ENCODE data around the gene PLEKHM2.

Gene PLEKHM2

GRCh38 chr1:15717418-15718125 lies 33.5 kb downstream of the PLEKHM2 start:
- no peak for DNase-seq (ENCODE audit: low read depth, low spot score)
- Histone ChIP-seq H3K27ac (ENCODE audit: low read length) (no peak overlapping the region), H3K4me3 (ENCODE audit: low read length) (no peak overlapping the region), H3K27me3 (ENCODE audit: control insufficient read depth, insufficient read depth, low read length) (no peaks in the 10 kb centered on the region), H3K9me3 (ENCODE audit: control insufficient read depth, insufficient read depth, low read length) (no peaks in the 10 kb centered on the region), H3K36me3 (ENCODE audit: control insufficient read depth, insufficient read depth, low read length) (peaks cover 6% of the 10 kb centered on the region), H3K4me1 (ENCODE audit: control insufficient read depth, insufficient read depth, low read length) (no peaks in the 10 kb centered on the region)
- WGBS (ENCODE audit: insufficient coverage, insufficient read length): no CpG with 5 or more reads among the region's 11 CpGs

GRCh38 chr1:15718199-15718601 lies 34.1 kb downstream of the PLEKHM2 start:
- Histone ChIP-seq H3K27me3 (ENCODE audit: control insufficient read depth, insufficient read depth, low read length) (no peaks in the 10 kb centered on the region), H3K27ac (ENCODE audit: low read length) (no peak overlapping the region), H3K9me3 (ENCODE audit: control insufficient read depth, insufficient read depth, low read length) (no peaks in the 10 kb centered on the region), H3K4me1 (ENCODE audit: control insufficient read depth, insufficient read depth, low read length) (no peaks in the 10 kb centered on the region), H3K36me3 (ENCODE audit: control insufficient read depth, insufficient read depth, low read length) (peaks cover 6% of the 10 kb centered on the region), H3K4me3 (ENCODE audit: low read length) (no peak overlapping the region)
- WGBS (ENCODE audit: insufficient coverage, insufficient read length): no CpG with 5 or more reads among the region's 8 CpGs
- no peak for DNase-seq (ENCODE audit: low read depth, low spot score)

DNA sequence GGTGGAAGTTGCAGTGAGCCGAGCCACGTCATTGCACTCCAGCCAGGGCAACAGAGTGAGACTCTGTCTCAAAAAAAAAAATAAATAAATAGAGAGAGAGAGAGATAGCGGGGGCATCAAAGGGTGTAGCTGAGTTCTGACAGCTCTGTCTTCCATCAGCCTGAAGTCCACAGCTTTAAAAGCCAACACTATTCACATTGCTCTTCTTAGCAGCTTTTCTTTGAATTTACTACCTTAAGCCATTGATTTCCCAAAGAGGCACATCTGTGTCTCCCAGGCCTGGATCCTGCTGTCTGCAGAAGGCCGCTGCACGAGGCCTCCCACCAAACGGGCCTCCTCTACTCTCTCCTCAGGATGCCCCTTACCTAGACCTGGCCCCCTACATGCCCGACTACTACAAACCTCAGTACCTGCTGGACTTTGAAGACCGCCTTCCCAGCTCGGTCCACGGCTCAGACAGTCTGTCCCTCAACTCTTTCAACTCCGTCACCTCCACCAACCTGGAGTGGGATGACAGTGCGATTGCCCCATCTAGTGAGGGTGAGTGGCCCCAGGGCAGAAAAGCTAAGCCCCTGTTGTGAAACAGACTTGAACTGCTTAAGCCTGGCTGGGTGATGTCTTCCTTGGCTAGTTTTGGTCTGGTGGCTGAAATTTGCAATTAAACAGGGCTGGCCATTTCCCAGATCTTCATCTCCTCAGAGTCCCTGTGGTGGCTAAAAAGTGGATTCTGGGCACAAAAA lies 35.4 kb downstream of the PLEKHM2 start:
- H3K4me3 ChIP-seq (ENCODE audit: low read length): no peak overlapping the region
- DNase-seq (ENCODE audit: low read depth, low spot score): no peak
- H3K9me3 ChIP-seq (ENCODE audit: control insufficient read depth, insufficient read depth, low read length): no peaks in the 10 kb centered on the region
- peaks cover 6% of the 10 kb centered on the region for H3K36me3 ChIP-seq (ENCODE audit: control insufficient read depth, insufficient read depth, low read length)
- no peaks in the 10 kb centered on the region for H3K4me1 ChIP-seq (ENCODE audit: control insufficient read depth, insufficient read depth, low read length)
- H3K27ac ChIP-seq (ENCODE audit: low read length): no peak overlapping the region
- WGBS (ENCODE audit: insufficient coverage, insufficient read length): no CpG with 5 or more reads among the region's 12 CpGs
- H3K27me3 ChIP-seq (ENCODE audit: control insufficient read depth, insufficient read depth, low read length): no peaks in the 10 kb centered on the region

GRCh38 chr1:15720861-15721260 lies 36.7 kb downstream of the PLEKHM2 start:
- WGBS (ENCODE audit: insufficient coverage, insufficient read length): no CpG with 5 or more reads among the region's 3 CpGs
- DNase-seq (ENCODE audit: low read depth, low spot score): no peak
- Histone ChIP-seq H3K27ac (ENCODE audit: low read length) (no peak overlapping the region), H3K4me1 (ENCODE audit: control insufficient read depth, insufficient read depth, low read length) (no peaks in the 10 kb centered on the region), H3K4me3 (ENCODE audit: low read length) (no peak overlapping the region), H3K36me3 (ENCODE audit: control insufficient read depth, insufficient read depth, low read length) (peaks cover 8% of the 10 kb centered on the region), H3K27me3 (ENCODE audit: control insufficient read depth, insufficient read depth, low read length) (no peaks in the 10 kb centered on the region), H3K9me3 (ENCODE audit: control insufficient read depth, insufficient read depth, low read length) (no peaks in the 10 kb centered on the region)

GRCh38 chr1:15722411-15722810 lies 38.3 kb downstream of the PLEKHM2 start:
- no CpG with 5 or more reads among the region's 4 CpGs for WGBS (ENCODE audit: insufficient coverage, insufficient read length)
- DNase-seq (ENCODE audit: low read depth, low spot score): no peak
- Histone ChIP-seq H3K4me1 (ENCODE audit: control insufficient read depth, insufficient read depth, low read length) (no peaks in the 10 kb centered on the region), H3K36me3 (ENCODE audit: control insufficient read depth, insufficient read depth, low read length) (peaks cover 12% of the 10 kb centered on the region), H3K27me3 (ENCODE audit: control insufficient read depth, insufficient read depth, low read length) (no peaks in the 10 kb centered on the region), H3K27ac (ENCODE audit: low read length) (no peak overlapping the region), H3K4me3 (ENCODE audit: low read length) (no peak overlapping the region), H3K9me3 (ENCODE audit: control insufficient read depth, insufficient read depth, low read length) (no peaks in the 10 kb centered on the region)

GRCh38 chr1:15722836-15723532 lies 38.9 kb downstream of the PLEKHM2 start:
- Histone ChIP-seq H3K36me3 (ENCODE audit: control insufficient read depth, insufficient read depth, low read length) (peaks cover 14% of the 10 kb centered on the region), H3K27ac (ENCODE audit: low read length) (no peak overlapping the region), H3K27me3 (ENCODE audit: control insufficient read depth, insufficient read depth, low read length) (no peaks in the 10 kb centered on the region), H3K4me1 (ENCODE audit: control insufficient read depth, insufficient read depth, low read length) (no peaks in the 10 kb centered on the region), H3K4me3 (ENCODE audit: low read length) (no peak overlapping the region), H3K9me3 (ENCODE audit: control insufficient read depth, insufficient read depth, low read length) (no peaks in the 10 kb centered on the region)
- WGBS (ENCODE audit: insufficient coverage, insufficient read length): no CpG with 5 or more reads among the region's 13 CpGs
- no peak for DNase-seq (ENCODE audit: low read depth, low spot score)

DNA sequence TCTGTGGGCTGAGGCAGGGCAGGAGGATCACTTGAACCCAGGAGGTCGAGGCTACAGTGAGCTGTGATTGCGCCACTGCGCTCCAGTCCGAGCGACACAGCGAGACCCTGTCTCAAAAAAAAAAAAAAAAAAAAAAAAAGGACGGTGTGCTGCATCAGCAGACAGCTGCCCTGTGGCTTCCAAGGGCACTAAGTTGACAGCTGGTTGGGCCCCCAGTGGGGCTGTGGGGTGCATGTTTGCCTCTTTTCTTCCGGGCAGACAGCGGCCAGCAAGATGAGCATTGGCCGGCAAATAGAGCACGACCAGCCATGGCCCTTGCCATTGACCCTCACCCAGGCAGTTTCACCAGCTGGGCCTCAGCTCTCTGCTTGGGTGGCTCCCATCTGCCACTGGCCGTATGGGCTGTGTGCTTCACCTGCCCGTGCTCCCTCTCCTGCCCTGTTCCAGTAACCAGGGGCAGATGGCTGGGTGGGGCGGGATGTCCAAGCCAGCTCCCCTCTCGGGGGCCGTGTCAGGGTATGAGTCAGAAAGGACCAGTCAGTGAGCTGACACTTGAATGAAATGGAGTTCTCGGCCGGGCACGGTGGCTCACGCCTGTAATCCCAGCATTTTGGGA lies 39.6 kb downstream of the PLEKHM2 start:
- H3K4me1 ChIP-seq (ENCODE audit: control insufficient read depth, insufficient read depth, low read length): no peaks in the 10 kb centered on the region
- DNase-seq (ENCODE audit: low read depth, low spot score): no peak
- H3K9me3 ChIP-seq (ENCODE audit: control insufficient read depth, insufficient read depth, low read length): no peaks in the 10 kb centered on the region
- H3K27ac ChIP-seq (ENCODE audit: low read length): no peak overlapping the region
- no peak overlapping the region for H3K4me3 ChIP-seq (ENCODE audit: low read length)
- no peaks in the 10 kb centered on the region for H3K27me3 ChIP-seq (ENCODE audit: control insufficient read depth, insufficient read depth, low read length)
- no CpG with 5 or more reads among the region's 20 CpGs for WGBS (ENCODE audit: insufficient coverage, insufficient read length)
- peaks cover 15% of the 10 kb centered on the region for H3K36me3 ChIP-seq (ENCODE audit: control insufficient read depth, insufficient read depth, low read length)

- Histone ChIP-seq H3K4me3 (ENCODE audit: low read length) (no peak overlapping the region), H3K36me3 (ENCODE audit: control insufficient read depth, insufficient read depth, low read length) (peaks cover 18% of the 10 kb centered on the region), H3K4me1 (ENCODE audit: control insufficient read depth, insufficient read depth, low read length) (no peaks in the 10 kb centered on the region), H3K27ac (ENCODE audit: low read length) (no peak overlapping the region), H3K27me3 (ENCODE audit: control insufficient read depth, insufficient read depth, low read length) (no peaks in the 10 kb centered on the region), H3K9me3 (ENCODE audit: control insufficient read depth, insufficient read depth, low read length) (no peaks in the 10 kb centered on the region)
- no peak for DNase-seq (ENCODE audit: low read depth, low spot score)
- WGBS (ENCODE audit: insufficient coverage, insufficient read length): no CpG with 5 or more reads among the region's 26 CpGs
Measured at GRCh38 chr1:15724949-15725880, 41.1 kb downstream of the PLEKHM2 start.

- H3K27me3 ChIP-seq (ENCODE audit: control insufficient read depth, insufficient read depth, low read length): no peaks in the 10 kb centered on the region
- H3K4me1 ChIP-seq (ENCODE audit: control insufficient read depth, insufficient read depth, low read length): no peaks in the 10 kb centered on the region
- WGBS (ENCODE audit: insufficient coverage, insufficient read length): no CpG with 5 or more reads among the region's 9 CpGs
- H3K9me3 ChIP-seq (ENCODE audit: control insufficient read depth, insufficient read depth, low read length): no peaks in the 10 kb centered on the region
- no peak for DNase-seq (ENCODE audit: low read depth, low spot score)
- H3K27ac ChIP-seq (ENCODE audit: low read length): no peak overlapping the region
- H3K4me3 ChIP-seq (ENCODE audit: low read length): no peak overlapping the region
- peaks cover 23% of the 10 kb centered on the region for H3K36me3 ChIP-seq (ENCODE audit: control insufficient read depth, insufficient read depth, low read length)
Measured at GRCh38 chr1:15726508-15726907, 42.4 kb downstream of the PLEKHM2 start.

Measured in iPS DF 6.9 (cell line).